ENCODE measurements around the gene FBN1.

FBN1 gene

DNA sequence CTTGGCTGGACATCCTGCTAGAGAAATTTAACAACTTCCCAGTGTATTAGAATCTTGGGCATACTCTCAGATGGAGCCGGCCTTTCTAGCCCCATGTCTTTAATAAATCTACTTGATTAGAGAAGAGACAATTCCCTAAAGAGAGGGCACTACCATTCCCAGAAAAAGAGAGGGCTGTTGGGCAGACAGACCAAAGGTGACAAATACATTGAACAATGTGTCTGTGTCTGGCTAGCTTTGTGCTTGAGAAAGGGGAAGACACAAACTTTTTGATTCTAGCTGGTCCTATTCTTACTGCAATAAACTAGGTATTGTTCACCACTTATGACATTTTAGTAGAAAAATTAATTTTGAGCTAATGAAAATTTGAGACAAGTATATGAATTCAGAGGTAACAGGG, 256.6 kb downstream of the FBN1 start:
- no peak for DNase-seq

DNA sequence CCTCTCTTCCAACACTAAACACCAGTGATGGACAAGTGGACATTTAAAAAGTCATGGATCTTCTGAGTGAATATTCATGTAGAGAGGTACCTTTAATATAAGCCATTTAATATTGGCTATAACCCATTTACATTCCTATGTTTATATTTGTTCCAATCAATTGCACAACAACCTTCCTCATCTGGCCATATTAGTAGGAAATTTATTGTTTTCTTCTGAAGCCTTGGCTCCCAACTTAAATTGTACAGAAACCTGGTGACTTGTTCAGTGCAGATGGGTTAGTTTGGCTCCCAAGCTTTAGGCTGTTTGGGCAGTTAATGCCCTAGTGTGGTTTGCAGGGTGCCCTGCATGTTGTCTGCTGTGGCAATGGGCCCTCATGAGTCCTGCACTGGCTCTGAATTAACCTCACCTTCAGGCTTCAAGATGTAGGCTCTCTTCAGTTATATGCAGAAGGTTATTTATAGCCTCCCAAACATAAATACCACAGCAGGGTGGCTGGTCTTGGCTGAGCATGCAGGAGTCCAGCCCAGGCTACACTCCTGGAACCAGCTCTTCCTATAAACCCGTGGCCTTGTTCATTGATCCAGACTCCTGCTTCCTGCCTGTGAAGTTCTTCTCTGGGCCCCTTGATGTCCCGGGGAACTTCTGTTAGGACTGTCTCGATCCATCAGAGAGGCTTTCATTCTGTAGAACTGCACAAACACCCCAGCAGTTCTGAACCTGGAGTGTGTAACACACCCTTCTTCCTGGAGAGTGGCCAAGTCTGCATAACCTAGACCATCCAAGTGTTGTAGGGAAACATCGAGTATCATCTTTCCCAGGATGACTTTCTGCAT, 257.3 kb downstream of the FBN1 start:
- no peak for DNase-seq

- no peak for DNase-seq
These were observed 260.3 kb downstream of the FBN1 start for GRCh38 chr15:48385031-48385830.

DNA sequence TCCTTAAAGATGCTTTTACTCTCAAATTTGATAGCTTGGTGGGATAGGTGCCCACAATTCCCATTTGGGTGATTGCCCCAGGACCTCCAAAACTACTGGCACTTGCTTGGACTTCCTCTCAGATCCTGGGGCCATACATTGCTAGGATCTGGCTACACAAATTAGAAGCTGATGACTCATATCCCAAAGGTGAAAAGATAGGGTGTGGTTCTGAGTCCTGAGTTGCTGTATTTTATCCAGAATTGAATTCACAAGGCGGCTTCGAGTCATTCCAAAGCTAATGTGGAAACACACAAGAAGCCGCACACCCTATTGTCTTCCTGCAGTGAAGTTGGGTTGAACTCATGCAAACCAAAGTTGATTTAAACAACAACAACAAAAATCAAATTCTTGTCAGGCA, 260.9 kb downstream of the FBN1 start:
- DNase-seq, result no peak

DNA sequence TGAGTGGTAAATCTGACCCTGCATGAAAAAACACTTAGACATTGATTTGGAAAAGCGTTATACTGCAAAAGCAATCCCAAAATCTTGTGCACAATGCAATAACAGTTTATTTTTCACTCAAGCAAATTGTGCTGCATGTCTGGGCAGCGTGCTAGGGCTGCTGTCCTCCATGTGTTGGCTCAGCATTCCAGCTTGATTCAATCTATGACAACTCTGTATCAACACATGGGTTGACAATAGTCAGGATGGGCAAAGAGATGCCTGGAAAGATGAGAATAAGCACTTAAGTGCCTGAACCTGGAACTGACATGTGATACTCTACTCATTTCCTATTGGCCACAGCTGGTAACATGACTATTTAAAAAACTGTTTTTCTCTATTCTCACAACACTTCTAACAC, 262.5 kb downstream of the FBN1 start:
- DNase-seq, result no peak

DNA sequence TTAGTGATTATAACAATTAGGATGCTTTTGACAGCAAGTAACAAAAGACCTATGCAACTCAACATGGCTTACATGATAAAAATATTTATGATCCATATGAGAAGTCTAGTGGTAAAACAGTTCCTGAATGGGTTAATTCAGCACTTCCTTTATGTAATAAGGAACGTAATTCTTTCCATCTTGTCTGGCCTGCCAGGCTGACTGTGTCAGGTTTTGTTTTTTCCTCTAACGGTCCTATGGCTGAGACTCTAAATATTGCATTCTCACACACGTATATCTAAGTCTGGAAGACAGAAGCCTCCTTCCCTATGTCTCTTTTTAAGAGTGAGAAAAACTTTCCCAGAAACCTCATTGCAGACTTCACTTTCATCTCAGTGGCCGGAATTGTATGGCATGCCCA, 263.6 kb downstream of the FBN1 start:
- DNase-seq, result no peak

DNA sequence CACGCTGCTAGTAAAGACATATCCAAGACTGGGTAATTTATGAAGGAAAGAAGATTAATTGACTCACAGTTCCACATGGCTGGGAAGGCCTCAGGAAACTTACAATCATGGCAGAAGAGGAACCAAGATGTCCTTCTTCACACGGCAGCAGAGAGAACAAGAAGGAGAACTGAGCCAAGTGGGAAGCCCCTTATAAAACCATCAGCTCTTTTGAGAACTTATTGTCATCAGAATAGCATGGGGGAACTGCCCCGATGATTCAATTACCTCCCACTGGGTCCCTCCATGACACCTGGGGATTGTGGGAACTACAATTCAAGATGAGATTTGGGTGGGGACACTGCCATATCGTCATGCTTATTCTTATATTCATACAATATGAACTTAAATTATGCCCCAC, 265.3 kb downstream of the FBN1 start:
- DNase-seq, result no peak

DNA sequence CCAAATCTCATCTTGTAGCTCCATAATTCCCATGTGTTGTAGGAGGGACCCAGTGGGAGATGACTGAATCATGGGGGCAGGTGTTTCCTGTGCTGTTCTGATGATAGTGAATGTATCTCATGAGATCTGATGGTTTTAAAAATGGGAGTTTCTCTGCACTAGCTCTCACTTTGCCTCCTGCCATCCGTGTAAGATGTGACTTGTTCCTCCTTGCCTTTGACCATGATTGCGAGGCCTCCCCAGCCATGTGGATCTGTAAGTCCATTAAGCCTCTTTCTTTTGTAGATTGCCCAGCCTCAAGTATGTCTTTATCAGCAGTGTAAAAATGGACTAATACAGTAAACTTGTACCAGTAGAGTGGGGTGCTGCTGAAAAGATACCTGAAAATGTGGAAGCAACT, 269.7 kb downstream of the FBN1 start:
- no peak for DNase-seq

GRCh38 chr15:48374472-48374871, 271.0 kb downstream of the FBN1 start:
- DNase-seq, result no peak

DNA sequence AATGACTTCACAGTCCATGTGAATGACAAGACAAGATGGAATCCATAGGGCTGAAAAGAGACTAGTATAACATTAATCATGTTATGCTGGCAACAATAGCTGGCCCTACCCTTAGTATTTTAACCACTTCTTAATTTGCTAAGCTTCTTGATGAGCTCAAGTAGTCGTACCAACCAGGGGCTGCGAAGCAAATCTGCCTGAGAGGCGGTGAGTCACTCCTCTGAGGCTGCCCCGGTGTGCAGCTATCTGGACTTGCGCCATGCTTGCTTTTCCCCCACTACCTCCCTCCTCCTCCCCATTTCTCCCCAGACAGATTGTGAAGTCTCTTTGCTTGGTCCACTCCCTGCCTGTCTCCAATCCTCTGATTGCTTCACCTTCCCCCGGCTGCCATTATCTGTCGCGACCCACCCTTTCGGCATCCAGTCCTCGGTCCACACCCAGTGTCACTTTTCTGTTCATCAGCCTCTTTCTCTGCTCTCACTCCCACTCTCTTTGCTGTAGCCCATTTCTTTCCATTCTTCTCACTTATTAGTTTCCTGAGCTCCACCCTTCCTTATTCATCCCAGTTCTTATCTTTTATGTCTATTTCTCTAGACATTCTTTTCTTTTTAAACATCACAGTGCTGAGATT, 271.6 kb downstream of the FBN1 start:
- no peak for DNase-seq

- DNase-seq, result no peak
These were observed 273.5 kb downstream of the FBN1 start for GRCh38 chr15:48371961-48372360.

GRCh38 chr15:48371550-48371949, 274.0 kb downstream of the FBN1 start:
- no peak for DNase-seq

- no peak for DNase-seq
These were observed 275.0 kb downstream of the FBN1 start for GRCh38 chr15:48370460-48370859.

GRCh38 chr15:48367483-48367882, 278.0 kb downstream of the FBN1 start:
- no peak for DNase-seq

DNA sequence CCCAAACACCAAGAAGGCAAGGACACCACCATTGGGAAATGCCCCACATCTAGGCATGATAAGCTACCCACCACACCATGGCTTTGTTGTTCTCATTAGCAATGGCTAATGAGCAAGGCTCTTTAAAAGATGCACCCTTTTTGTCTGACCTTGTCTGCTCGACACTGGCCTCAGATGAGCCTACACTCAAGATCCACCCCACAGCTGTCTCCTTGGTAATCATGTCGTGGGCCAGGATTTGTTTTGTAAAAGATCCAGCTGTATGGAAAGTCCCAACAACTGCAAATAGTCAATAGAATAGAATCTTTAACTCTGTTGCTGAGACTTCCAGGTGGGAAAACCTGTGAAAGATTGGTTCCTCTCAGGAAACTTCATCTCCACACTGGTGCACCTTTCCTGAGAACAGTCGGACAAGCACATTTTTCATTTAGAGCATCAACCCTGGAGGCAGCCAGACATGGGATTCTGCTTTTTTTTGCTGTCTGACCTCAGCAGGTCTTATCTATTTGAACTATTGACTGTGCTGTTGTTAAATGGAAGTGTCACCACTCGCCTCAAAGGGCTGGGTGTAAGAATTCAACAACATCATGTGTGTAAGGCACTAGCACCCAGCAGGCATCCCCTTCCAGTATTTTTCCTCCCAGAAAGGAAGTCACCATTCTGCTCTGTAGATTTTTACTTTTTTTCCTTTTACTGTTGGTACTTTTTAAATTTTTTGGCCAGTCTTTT, 278.8 kb downstream of the FBN1 start:
- no peak for DNase-seq

GRCh38 chr15:48365575-48365974, 279.9 kb downstream of the FBN1 start:
- DNase-seq, result no peak

GRCh38 chr15:48363474-48363873, 282.0 kb downstream of the FBN1 start:
- DNase-seq, result no peak

- no peak for DNase-seq
These were observed 283.8 kb downstream of the FBN1 start for GRCh38 chr15:48361685-48362084.

DNA sequence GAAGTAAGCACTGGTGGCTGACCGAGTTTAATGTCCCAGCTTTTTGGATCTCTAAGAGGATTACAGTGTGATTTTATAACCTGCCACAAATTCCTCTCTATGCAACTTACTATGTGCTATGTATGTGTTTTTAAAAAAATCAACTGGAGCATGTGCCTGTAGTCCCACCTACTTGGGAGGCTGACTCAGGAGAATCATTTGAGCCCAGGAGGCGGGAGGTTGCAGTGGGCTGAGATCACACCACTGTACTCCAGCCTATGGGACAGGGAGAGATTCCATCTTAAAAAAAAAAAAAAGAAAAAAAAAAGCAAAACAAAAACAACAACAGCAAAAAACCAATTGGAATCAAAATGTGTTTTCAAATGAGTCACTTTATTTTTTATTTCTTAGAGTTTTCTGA, 284.7 kb downstream of the FBN1 start:
- no peak for DNase-seq
